ENCODE data around the gene FYN.

Gene FYN

GRCh38 chr6:111880181-111880888 lies 7.1 kb upstream of the FYN start:
- DNase-seq: no peak

GRCh38 chr6:111875741-111876140 lies 2.5 kb upstream of the FYN start:
- no peak for DNase-seq

- no peak for DNase-seq
Measured at GRCh38 chr6:111874025-111874415, 768 bp upstream of the FYN start.

- DNase-seq: no peak
Measured at GRCh38 chr6:111872401-111873177, 663 bp downstream of the FYN start.

GRCh38 chr6:111871725-111872400 lies 1.4 kb downstream of the FYN start:
- DNase-seq: no peak

GRCh38 chr6:111871207-111871606 lies 2.0 kb downstream of the FYN start:
- peak; percentile 14 for DNase-seq

- DNase-seq: no peak
Measured at GRCh38 chr6:111870742-111871064, 2.5 kb downstream of the FYN start.

GRCh38 chr6:111870051-111870741 lies 3.1 kb downstream of the FYN start:
- DNase-seq: no peak

GRCh38 chr6:111866857-111867256 lies 6.4 kb downstream of the FYN start:
- DNase-seq: no peak

- no peak for DNase-seq
Measured at GRCh38 chr6:111865909-111866546, 7.2 kb downstream of the FYN start.

- DNase-seq: no peak
Measured at GRCh38 chr6:111865049-111865585, 8.1 kb downstream of the FYN start.

- DNase-seq: no peak
Measured at GRCh38 chr6:111864138-111865048, 8.9 kb downstream of the FYN start.

GRCh38 chr6:111862741-111863140 lies 10.5 kb downstream of the FYN start:
- no peak for DNase-seq

GRCh38 chr6:111862314-111862713 lies 10.9 kb downstream of the FYN start:
- DNase-seq: no peak

- DNase-seq: no peak
Measured at GRCh38 chr6:111861431-111861885, 11.8 kb downstream of the FYN start.

GRCh38 chr6:111858347-111858746 lies 14.9 kb downstream of the FYN start:
- DNase-seq: no peak

- DNase-seq: no peak
Measured at GRCh38 chr6:111857674-111858337, 15.4 kb downstream of the FYN start.

GRCh38 chr6:111855753-111856152 lies 17.5 kb downstream of the FYN start:
- DNase-seq: no peak

- no peak for DNase-seq
Measured at GRCh38 chr6:111854683-111855082, 18.6 kb downstream of the FYN start.

- no peak for DNase-seq
Measured at GRCh38 chr6:111852725-111853124, 20.5 kb downstream of the FYN start.

Measured in SIG-M5 (cell line).